HCT116 (cell line): Measurements from ENCODE around the gene CAPG. TPM values are rescaled to one million over a fixed set of nuclear protein-coding genes. Genes with fewer than 3 reads are reported as not detected.

Experiments used
- ATAC-seq: fragments of 200-7000 bp; cut with Tn5 transposase; 2 replicates; pipeline ENCODE4 v1.9.1; 2020; ENCODE audit warnings: mild to moderate bottlenecking, moderate library complexity
- BruUV-seq: library from RNA; stranded (reverse); fragments of 400-500 nt; replicated peaks from 2 replicates; lab custom pipeline; 2021; lab: Mats Ljungman, UMichigan
- CTCF ChIA-PET: fragments of 300-600 bp; sonication (Branson Sonifier 250); formaldehyde crosslinking; loops from one replicate; lab custom pipeline; 2021; ENCODE audit warnings: antibody characterized with exemption; lab: Charles Lee
- POLR2A ChIA-PET: fragments of 300-600, 350-600 bp; sonication (Branson Sonifier 250); formaldehyde crosslinking; loops from one replicate; lab custom pipeline; 2021; ENCODE audit warnings: antibody characterized with exemption; lab: Charles Lee
- RAD21 ChIA-PET, 2 experiments: fragments of 300-600 bp; sonication (Branson Sonifier 250); formaldehyde crosslinking; loops; one replicate each; lab custom pipeline; 2023; ENCODE audit warnings: low total read pairs in 2 of 2; ENCODE audit not compliant: uncharacterized antibody in 2 of 2, unreplicated experiment in 2 of 2, low non-redundant PET in 1 of 2; lab: Charles Lee
- DNase-seq: peaks from one replicate; pipeline ENCODE4 v3.0.0-alpha.2; 2010; ENCODE audit warnings: low read depth, low spot score
- H2AFZ ChIP-seq: fragments of 200-600 bp; shearing (Covaris generic), sonication (generic); 2 replicates; pipeline ENCODE4 v1.6.1; 2017; ENCODE audit warnings: low read depth, mixed run types, mixed read lengths, antibody characterized with exemption, low read length; ENCODE audit not compliant: poor library complexity, severe bottlenecking
- H3K27ac ChIP-seq: 2 replicates; pipeline ENCODE4 v1.5.1; 2012; ENCODE audit warnings: low read depth, low read length
- H3K27me3 ChIP-seq: fragments of 200-600 bp; sonication (generic); 2 replicates; pipeline ENCODE4 v1.6.1; 2016; ENCODE audit warnings: mixed run types, low read length, mixed read lengths; ENCODE audit not compliant: insufficient read depth
- H3K36me3 ChIP-seq, 2 experiments: fragments of 200-500 bp in 1 of 2; fragments of 200-600 bp in 1 of 2; sonication (Bioruptor generic) in 1 of 2; sonication (generic) in 1 of 2; 2 replicates each; pipeline versions ENCODE4 v1.5.1 to v1.6.1; 2014 to 2016; ENCODE audit warnings: low read length in 2 of 2, inconsistent platforms in 1 of 2, mixed read lengths in 1 of 2, mixed run types in 1 of 2; ENCODE audit not compliant: insufficient read depth in 2 of 2, control insufficient read depth in 1 of 2
- H3K4me1 ChIP-seq, 2 experiments: fragments of 200-600 bp in 1 of 2; sonication (generic) in 1 of 2; 2 replicates each; pipeline versions ENCODE4 v1.5.1 to v1.6.1; 2012 to 2017; ENCODE audit warnings: low read length in 2 of 2, inconsistent platforms in 1 of 2, mild to moderate bottlenecking in 1 of 2, mixed read lengths in 1 of 2, mixed run types in 1 of 2, moderate library complexity in 1 of 2; ENCODE audit not compliant: insufficient read depth in 2 of 2, control insufficient read depth in 1 of 2
- H3K4me2 ChIP-seq: fragments of 200-600 bp; sonication (generic); 2 replicates; pipeline ENCODE4 v1.6.1; 2017; ENCODE audit warnings: mixed run types, low read length, mixed read lengths
- H3K4me3 ChIP-seq, 2 experiments: fragments of 200-600 bp in 1 of 2; sonication (generic) in 1 of 2; replicated peaks in 1 of 2; 2 replicates each; pipeline ENCODE4 v1.5.1; 2011 to 2016; ENCODE audit warnings: low read length in 2 of 2, control low read depth in 1 of 2, low read depth in 1 of 2, mild to moderate bottlenecking in 1 of 2, mixed read lengths in 1 of 2, mixed run types in 1 of 2
- H3K79me2 ChIP-seq: fragments of 200-600 bp; sonication (generic); 2 replicates; pipeline ENCODE4 v1.6.1; 2017; ENCODE audit warnings: mild to moderate bottlenecking, mixed run types, low read length, moderate library complexity, mixed read lengths; ENCODE audit not compliant: insufficient read depth
- H3K9ac ChIP-seq: fragments of 200-600 bp; sonication (generic); 2 replicates; pipeline ENCODE4 v1.6.1; 2016; ENCODE audit warnings: low read length, mixed read lengths
- H3K9me2 ChIP-seq: fragments of 200-600 bp; sonication (generic), shearing (Covaris generic); 2 replicates; pipeline ENCODE4 v1.6.1; 2017; ENCODE audit warnings: mixed run types, mild to moderate bottlenecking, moderate library complexity; ENCODE audit not compliant: insufficient read depth
- H3K9me3 ChIP-seq, 2 experiments: fragments of 200-500 bp in 1 of 2; fragments of 200-600 bp in 1 of 2; sonication (Bioruptor generic) in 1 of 2; sonication (generic) in 1 of 2; 2 replicates each; pipeline ENCODE4 v1.6.1; 2014 to 2017; ENCODE audit warnings: low read length in 2 of 2, mixed read lengths in 2 of 2, inconsistent platforms in 1 of 2, low read depth in 1 of 2, mild to moderate bottlenecking in 1 of 2, mixed run types in 1 of 2, moderate library complexity in 1 of 2; ENCODE audit not compliant: control insufficient read depth in 1 of 2, insufficient read depth in 1 of 2
- H4K20me1 ChIP-seq: fragments of 200-600 bp; sonication (generic), shearing (Covaris generic); 2 replicates; pipeline ENCODE4 v1.6.1; 2017; ENCODE audit warnings: mixed run types, mild to moderate bottlenecking, moderate library complexity; ENCODE audit not compliant: insufficient read depth
- CBX3 ChIP-seq: IDR thresholded peaks from 2 replicates; pipeline ENCODE4 v1.6.1; 2012; ENCODE audit warnings: low read depth
- CEBPB ChIP-seq: IDR thresholded peaks from 2 replicates; pipeline ENCODE4 v1.6.1; 2012; ENCODE audit warnings: low read depth
- CTCF ChIP-seq, 3 experiments: fragments of 200-600 bp in 1 of 3; sonication (generic) in 1 of 3; IDR thresholded peaks in 2 of 3; conservative IDR thresholded peaks in 1 of 3; 2 replicates each; pipeline ENCODE4 v1.5.1; 2012 to 2017; ENCODE audit warnings: low read depth in 2 of 3, low read length in 2 of 3, antibody characterized with exemption in 1 of 3, borderline replicate concordance in 1 of 3, control low read depth in 1 of 3, mild to moderate bottlenecking in 1 of 3, mixed read lengths in 1 of 3, mixed run types in 1 of 3, moderate library complexity in 1 of 3; ENCODE audit not compliant: insufficient read depth in 1 of 3
- EZH2phosphoT487 ChIP-seq: fragments of 200-600 bp; IDR thresholded peaks from 2 replicates; pipeline ENCODE4 v1.6.1; 2018; ENCODE audit warnings: antibody characterized with exemption, borderline replicate concordance
- FOSL1 ChIP-seq: IDR thresholded peaks from 2 replicates; pipeline ENCODE4 v1.6.1; 2012; ENCODE audit warnings: low read depth
- SIN3A ChIP-seq: IDR thresholded peaks from 2 replicates; pipeline ENCODE4 v1.6.1; 2012; ENCODE audit warnings: low read depth
- SP1 ChIP-seq: IDR thresholded peaks from 2 replicates; pipeline ENCODE4 v1.6.1; 2012; ENCODE audit warnings: low read depth
- ZNF274 ChIP-seq: fragments of 200-500 bp; sonication (Bioruptor generic); IDR thresholded peaks from 2 replicates; pipeline ENCODE4 v1.6.1; 2014; ENCODE audit warnings: mild to moderate bottlenecking, low read depth, low read length, inconsistent platforms
- intact Hi-C: fragments of 100-400 bp; cut with micrococcal nuclease; formaldehyde crosslinking; loops from 2 replicates; pipeline ENCODE4 v1.10.0; 2022
- total RNA-seq: library from RNA; stranded (reverse); gene quantifications from one replicate; pipeline ENCODE4 v1.2.1, GENCODE V29; 2021; ENCODE audit not compliant: unreplicated experiment

CAPG gene
- total RNA-seq, 1 experiment from 2014 or later, result 223 TPM

- TF ChIP-seq ZNF274 (no peak), FOSL1 (no peak), SIN3A (no peak), CTCF (IDR thresholded peaks at IDR 0.05 in 2 of 3, conservative IDR thresholded peaks at IDR 0.05 in 1 of 3; ENCODE audit: borderline replicate concordance in 1 of 3, insufficient read depth in 1 of 3, low read depth in 2 of 3, low read length in 2 of 3) (no peak), CBX3 (no peak), CEBPB (no peak), SP1 (no peak), EZH2phosphoT487 (no peak)
- Histone ChIP-seq H3K27ac (no peak overlapping the region), H3K27me3 (no peaks in the 10 kb centered on the region), H3K4me2 (no peak overlapping the region), H3K4me1 (peaks cover 6 to 14% of the 10 kb centered on the region in 2 experiments), H3K9me2 (no peaks in the 10 kb centered on the region), H3K36me3 (peaks cover 3 to 7% of the 10 kb centered on the region in 2 experiments; a peak in 1 of 4 replicates), H4K20me1 (no peaks in the 10 kb centered on the region), H3K79me2 (peaks cover 65% of the 10 kb centered on the region), H3K4me3 (no peak overlapping the region), H2AFZ (no peak overlapping the region), H3K9ac (no peak overlapping the region), H3K9me3 (peaks cover 0 to 4% of the 10 kb centered on the region in 2 experiments; a peak in 1 of 4 replicates)
- DNase-seq (no peak), ATAC-seq (no peak)
- intact Hi-C loops, result no loop called here
- ChIA-PET POLR2A (no interaction called here), RAD21 (no interaction called here), CTCF (no interaction called here)
- BruUV-seq, result no TSS peak
Measured at GRCh38 chr2:85405201-85406059, 4.7 kb downstream of the CAPG start.
